GM20000 (cell line): ENCODE results near the gene ZFP62.
"Not testable (repeated sequence)": the region's sequence is repeated elsewhere in the genome, so short reads cannot be mapped to it uniquely, and the experiment has no call there.

Experiments
- DNase-seq: peaks from one replicate; pipeline ENCODE4 v3.0.0; 2012; ENCODE audit warnings: low spot score
- CTCF ChIP-seq: IDR thresholded peaks from 2 replicates; pipeline ENCODE4 v1.5.1; 2012; ENCODE audit warnings: mild to moderate bottlenecking, control low read depth; ENCODE audit errors: extremely low read depth, missing control alignments

Gene ZFP62

DNA sequence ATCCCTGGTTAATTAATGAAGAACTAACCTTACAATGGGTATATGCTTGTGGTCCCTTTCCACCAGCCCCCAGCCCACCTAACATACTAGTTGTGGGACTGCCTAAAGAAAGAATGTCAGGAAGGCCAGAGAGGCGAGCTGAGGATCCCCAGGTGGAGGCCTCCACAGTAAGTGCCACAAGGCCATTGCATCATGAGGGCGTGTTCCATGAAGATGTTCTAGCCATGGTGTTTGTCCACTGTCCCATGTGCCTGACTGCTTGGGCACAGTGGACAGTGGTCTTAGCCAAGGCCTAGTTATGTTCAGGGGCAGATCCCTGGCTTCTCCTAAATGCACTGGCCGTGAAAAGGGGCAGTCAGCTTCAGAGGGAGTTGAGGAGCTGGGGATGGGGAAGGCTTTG is 21.1 kb downstream of the ZFP62 start:
- no peak for TF ChIP-seq CTCF
- DNase-seq = no peak

GRCh38 chr5:180839227-180839626 is 21.8 kb downstream of the ZFP62 start:
- DNase-seq = no peak
- no peak for TF ChIP-seq CTCF

DNA sequence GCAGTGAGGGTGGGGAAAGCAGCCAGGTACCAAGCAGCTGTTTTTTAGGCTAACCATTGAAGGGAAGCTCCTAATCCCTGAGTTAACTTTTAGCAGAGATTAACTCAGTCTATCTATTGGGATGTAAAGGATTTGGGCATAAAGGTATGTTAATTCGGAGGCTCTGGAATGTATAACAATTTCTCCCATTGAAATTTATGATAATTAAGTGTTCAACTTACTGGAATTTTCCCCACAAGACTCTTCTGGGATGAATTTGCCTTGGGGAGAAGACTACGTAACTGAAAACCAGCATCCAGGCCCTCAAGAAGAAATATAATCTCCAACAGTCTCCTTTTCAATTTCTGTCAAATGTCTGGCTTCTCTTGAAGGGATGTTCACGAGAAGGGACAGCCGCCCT is 23.6 kb downstream of the ZFP62 start:
- DNase-seq = no peak
- no peak for TF ChIP-seq CTCF

DNA sequence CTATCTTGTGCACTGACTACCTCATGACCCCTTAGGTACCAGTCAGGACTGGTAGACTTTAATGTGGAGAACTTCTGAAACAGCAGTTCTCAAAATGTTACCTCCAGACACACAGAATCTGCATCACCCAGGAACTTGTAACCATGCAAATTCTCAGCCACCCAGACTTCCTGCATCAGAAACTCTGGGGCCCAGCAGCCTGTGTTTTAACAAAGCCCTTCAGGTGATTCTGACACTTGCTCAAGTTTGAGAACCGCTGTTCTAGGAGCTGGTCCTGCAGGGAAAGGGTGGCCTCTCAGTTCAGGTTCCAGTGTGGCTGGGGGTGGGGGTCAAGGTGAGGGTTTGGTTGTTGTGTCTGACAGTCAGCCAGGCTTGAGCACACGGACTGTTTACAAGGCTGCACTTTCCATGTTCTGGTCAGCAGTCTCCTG is 28.4 kb downstream of the ZFP62 start:
- TF ChIP-seq CTCF = no peak
- peak; percentile 63 for DNase-seq

GRCh38 chr5:180831139-180832093 is 29.7 kb downstream of the ZFP62 start:
- DNase-seq = peak; percentile 89
- no peak for TF ChIP-seq CTCF

- TF ChIP-seq CTCF = no peak
- peak; percentile 78 for DNase-seq
These were observed 30.6 kb downstream of the ZFP62 start for GRCh38 chr5:180830253-180831138.

DNA sequence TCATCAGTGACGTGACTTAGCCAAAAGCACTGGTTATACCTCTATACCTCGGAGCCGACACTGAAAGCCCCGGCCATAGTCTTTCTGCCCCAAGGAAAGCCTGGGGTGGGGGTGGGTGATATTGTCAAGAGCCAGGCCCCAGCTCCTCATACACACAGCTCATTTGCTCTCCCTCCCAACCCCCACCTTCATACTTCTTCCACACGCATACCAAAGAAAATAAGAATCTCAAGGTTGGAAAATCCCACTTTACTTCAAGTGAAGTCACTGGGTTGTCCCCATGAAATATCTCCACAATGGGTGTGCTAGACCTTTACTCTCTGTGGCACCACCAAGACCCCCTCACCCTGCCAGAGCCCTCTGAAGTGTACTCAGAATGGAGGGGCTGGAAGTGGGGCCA is 31.4 kb downstream of the ZFP62 start:
- DNase-seq = no peak

GRCh38 chr5:180828756-180829531 is 32.1 kb downstream of the ZFP62 start:
- not testable (repeated sequence) for DNase-seq

More for the DNA sequence above, 31.4 kb downstream of the ZFP62 start:
- no peak for TF ChIP-seq CTCF

- not testable (repeated sequence) for DNase-seq
These were observed 33.7 kb downstream of the ZFP62 start for GRCh38 chr5:180827374-180827773.
